ENCODE measurements around the gene PRKAR2B. TPM values are rescaled to one million over a fixed set of nuclear protein-coding genes. Genes with fewer than 3 reads are reported as not detected.

The PRKAR2B gene
- total RNA-seq, 4 donors from 2014 or later = 7.1 to 22.8 (median 12.9) TPM

- Histone ChIP-seq H3K4me1 (no peaks in the 10 kb centered on the region), H3K27me3 (no peaks in the 10 kb centered on the region), H3K36me3 (no peaks in the 10 kb centered on the region), H3K4me3 (no peak overlapping the region), H3K9me3 (no peaks in the 10 kb centered on the region), H3K27ac (no peak overlapping the region)
- WGBS, 2 donors (ENCODE audit: low coverage in 1 of 2) = 73 to 80% methylated on average over 2 of the region's 2 CpGs
- in situ Hi-C loops (cut with MboI; ENCODE audit: low pct_ligation_motif_present in 1 of 4, low pct_unique_long_range_greater_than_20kb in 1 of 4, low sequenced_read_pairs in 3 of 4) (loop anchor here in 1 of 4 donors (10.0 kb wide), 1 partner anchor 213 kb away; no protein-coding TSS in a partner anchor), intact Hi-C loops (cut with DNase I; ENCODE audit: low total_unique reads) (no loop called here)
- TF ChIP-seq EP300 (IDR thresholded peaks at IDR 0.05; ENCODE audit: low read depth) (no peak), POLR2AphosphoS5 (IDR thresholded peaks at IDR 0.05) (no peak), CTCF (IDR thresholded peaks at IDR 0.05) (no peak), POLR2A (IDR thresholded peaks at IDR 0.05) (no peak)
- no peak for DNase-seq
Measured at GRCh38 chr7:107158028-107158427, 113.5 kb downstream of the PRKAR2B start.

GRCh38 chr7:107160389-107160788 is 115.9 kb downstream of the PRKAR2B start:
- H3K27me3 ChIP-seq = no peaks in the 10 kb centered on the region
- TF ChIP-seq POLR2AphosphoS5 (IDR thresholded peaks at IDR 0.05) = no peak
- no peak overlapping the region for H3K4me3 ChIP-seq
- 72 to 77% methylated on average over 2 of the region's 2 CpGs for WGBS, 2 donors (ENCODE audit: low coverage in 1 of 2)
- no peaks in the 10 kb centered on the region for H3K36me3 ChIP-seq
- DNase-seq = no peak
- no peaks in the 10 kb centered on the region for H3K4me1 ChIP-seq
- H3K9me3 ChIP-seq = no peaks in the 10 kb centered on the region
- in situ Hi-C loops (cut with MboI; ENCODE audit: low pct_ligation_motif_present in 1 of 4, low pct_unique_long_range_greater_than_20kb in 1 of 4, low sequenced_read_pairs in 3 of 4) = no loop called here
- H3K27ac ChIP-seq = no peak overlapping the region
- intact Hi-C loops (cut with DNase I; ENCODE audit: low total_unique reads) = no loop called here

- in situ Hi-C loops (cut with MboI; ENCODE audit: low pct_ligation_motif_present in 1 of 4, low pct_unique_long_range_greater_than_20kb in 1 of 4, low sequenced_read_pairs in 3 of 4) = no loop called here
- TF ChIP-seq POLR2AphosphoS5 (IDR thresholded peaks at IDR 0.05) = no peak
- no peak for TF ChIP-seq POLR2A (IDR thresholded peaks at IDR 0.05)
- TF ChIP-seq EP300 (IDR thresholded peaks at IDR 0.05; ENCODE audit: low read depth) = no peak
- no peak for TF ChIP-seq CTCF (IDR thresholded peaks at IDR 0.05)
- Histone ChIP-seq H3K4me3 (no peak overlapping the region), H3K27me3 (no peaks in the 10 kb centered on the region), H3K9me3 (no peaks in the 10 kb centered on the region), H3K27ac (no peak overlapping the region), H3K36me3 (no peaks in the 10 kb centered on the region), H3K4me1 (no peaks in the 10 kb centered on the region)
- intact Hi-C loops (cut with DNase I; ENCODE audit: low total_unique reads) = no loop called here
- no peak for DNase-seq
- 77 to 85% methylated on average over 3 of the region's 3 CpGs for WGBS, 2 donors (ENCODE audit: low coverage in 1 of 2)
Measured at GRCh38 chr7:107161415-107161814, 116.9 kb downstream of the PRKAR2B start.

GRCh38 chr7:107162475-107162874 is 118.0 kb downstream of the PRKAR2B start:
- TF ChIP-seq EP300 (IDR thresholded peaks at IDR 0.05; ENCODE audit: low read depth) (no peak), POLR2A (IDR thresholded peaks at IDR 0.05) (no peak), CTCF (IDR thresholded peaks at IDR 0.05) (no peak), POLR2AphosphoS5 (IDR thresholded peaks at IDR 0.05) (no peak)
- WGBS, 2 donors (ENCODE audit: low coverage in 1 of 2) = 69 to 76% methylated on average over 4 to 5 of the region's 5 CpGs
- in situ Hi-C loops (cut with MboI; ENCODE audit: low pct_ligation_motif_present in 1 of 4, low pct_unique_long_range_greater_than_20kb in 1 of 4, low sequenced_read_pairs in 3 of 4) (no loop called here), intact Hi-C loops (cut with DNase I; ENCODE audit: low total_unique reads) (no loop called here)
- Histone ChIP-seq H3K36me3 (no peaks in the 10 kb centered on the region), H3K4me3 (no peak overlapping the region), H3K9me3 (no peaks in the 10 kb centered on the region), H3K27me3 (no peaks in the 10 kb centered on the region), H3K27ac (no peak overlapping the region), H3K4me1 (peaks cover 0 to 5% (median 0%) of the 10 kb centered on the region in 4 donors)
- DNase-seq = no peak

GRCh38 chr7:107164092-107164491 is 119.6 kb downstream of the PRKAR2B start:
- Histone ChIP-seq H3K9me3 (no peaks in the 10 kb centered on the region), H3K27ac (no peak overlapping the region), H3K4me3 (no peak overlapping the region), H3K27me3 (no peaks in the 10 kb centered on the region), H3K4me1 (peaks cover 0 to 5% (median 0%) of the 10 kb centered on the region in 4 donors), H3K36me3 (no peaks in the 10 kb centered on the region)
- whole genome bisulfite sequencing, 2 donors (ENCODE audit: low coverage in 1 of 2) = 53 to 64% methylated on average over 2 of the region's 2 CpGs
- DNase-seq = no peak
- TF ChIP-seq CTCF (IDR thresholded peaks at IDR 0.05) (no peak), POLR2A (IDR thresholded peaks at IDR 0.05) (no peak), POLR2AphosphoS5 (IDR thresholded peaks at IDR 0.05) (no peak), EP300 (IDR thresholded peaks at IDR 0.05; ENCODE audit: low read depth) (no peak)
- in situ Hi-C loops (cut with MboI; ENCODE audit: low pct_ligation_motif_present in 1 of 4, low pct_unique_long_range_greater_than_20kb in 1 of 4, low sequenced_read_pairs in 3 of 4) (no loop called here), intact Hi-C loops (cut with DNase I; ENCODE audit: low total_unique reads) (no loop called here)

Data from transverse colon (tissue), 4 donors.